ENCODE data around the gene SAP130. TPM values are rescaled to one million over a fixed set of nuclear protein-coding genes. Genes with fewer than 3 reads are reported as not detected.

Gene SAP130
- total RNA-seq, 1 experiment from 2014 or later = 18.8 TPM

- ChIA-PET CTCF (no interaction called here), POLR2A (no interaction called here)
- BruUV-seq (replicated peaks) = no TSS peak
- no peak overlapping the region for H3K4me3 Mint-ChIP-seq (ENCODE audit: unreplicated experiment)
- DNase-seq (ENCODE audit: unreplicated experiment) = no peak
- no peak overlapping the region for H3K27ac Mint-ChIP-seq (ENCODE audit: low read depth, unreplicated experiment)
- H3K9me3 Mint-ChIP-seq (ENCODE audit: unreplicated experiment) = no peaks in the 10 kb centered on the region
- H3K4me1 Mint-ChIP-seq (ENCODE audit: insufficient read depth, unreplicated experiment) = no peaks in the 10 kb centered on the region
- intact Hi-C loops (cut with micrococcal nuclease) = no loop called here
- TF ChIP-seq CTCF (IDR thresholded peaks at IDR 0.05; ENCODE audit: unreplicated experiment) = no peak
- H3K27me3 Mint-ChIP-seq (ENCODE audit: insufficient read depth, unreplicated experiment) = no peaks in the 10 kb centered on the region
- H3K36me3 Mint-ChIP-seq (ENCODE audit: insufficient read depth, unreplicated experiment) = peaks cover 72% of the 10 kb centered on the region
Observed at GRCh38 chr2:127943186-127943585, 84.7 kb downstream of the SAP130 start.

GRCh38 chr2:127942002-127942401, 85.9 kb downstream of the SAP130 start:
- no TSS peak for BruUV-seq (replicated peaks)
- intact Hi-C loops (cut with micrococcal nuclease) = no loop called here
- peak overlapping the region; percentile 4 for H3K27ac Mint-ChIP-seq (ENCODE audit: low read depth, unreplicated experiment)
- ChIA-PET CTCF (no interaction called here), POLR2A (no interaction called here)
- H3K36me3 Mint-ChIP-seq (ENCODE audit: insufficient read depth, unreplicated experiment) = peaks cover 61% of the 10 kb centered on the region
- DNase-seq (ENCODE audit: unreplicated experiment) = no peak
- no peak for TF ChIP-seq CTCF (IDR thresholded peaks at IDR 0.05; ENCODE audit: unreplicated experiment)
- no peaks in the 10 kb centered on the region for H3K9me3 Mint-ChIP-seq (ENCODE audit: unreplicated experiment)
- no peaks in the 10 kb centered on the region for H3K4me1 Mint-ChIP-seq (ENCODE audit: insufficient read depth, unreplicated experiment)
- no peak overlapping the region for H3K4me3 Mint-ChIP-seq (ENCODE audit: unreplicated experiment)
- H3K27me3 Mint-ChIP-seq (ENCODE audit: insufficient read depth, unreplicated experiment) = no peaks in the 10 kb centered on the region

GRCh38 chr2:127941461-127941860, 86.4 kb downstream of the SAP130 start:
- ChIA-PET POLR2A (no interaction called here), CTCF (interaction anchor here (0.7 kb wide), 1 partner anchor 192 kb away, joined by 3 read pairs; no protein-coding TSS in a partner anchor)
- BruUV-seq (replicated peaks) = TSS peak; percentile 54
- TF ChIP-seq CTCF (IDR thresholded peaks at IDR 0.05; ENCODE audit: unreplicated experiment) = no peak
- H3K36me3 Mint-ChIP-seq (ENCODE audit: insufficient read depth, unreplicated experiment) = peaks cover 56% of the 10 kb centered on the region
- intact Hi-C loops (cut with micrococcal nuclease) = no loop called here
- no peaks in the 10 kb centered on the region for H3K9me3 Mint-ChIP-seq (ENCODE audit: unreplicated experiment)
- H3K27ac Mint-ChIP-seq (ENCODE audit: low read depth, unreplicated experiment) = no peak overlapping the region
- H3K4me1 Mint-ChIP-seq (ENCODE audit: insufficient read depth, unreplicated experiment) = no peaks in the 10 kb centered on the region
- DNase-seq (ENCODE audit: unreplicated experiment) = no peak
- H3K4me3 Mint-ChIP-seq (ENCODE audit: unreplicated experiment) = no peak overlapping the region
- no peaks in the 10 kb centered on the region for H3K27me3 Mint-ChIP-seq (ENCODE audit: insufficient read depth, unreplicated experiment)

- POLR2A ChIA-PET = no interaction called here
- CTCF ChIA-PET = interaction anchor here (0.7 kb wide), 1 partner anchor 193 kb away, joined by 3 read pairs; no protein-coding TSS in a partner anchor
- Mint-ChIP-seq H3K27me3 (ENCODE audit: insufficient read depth, unreplicated experiment) (no peaks in the 10 kb centered on the region), H3K27ac (ENCODE audit: low read depth, unreplicated experiment) (no peak overlapping the region), H3K4me3 (ENCODE audit: unreplicated experiment) (no peak overlapping the region), H3K9me3 (ENCODE audit: unreplicated experiment) (no peaks in the 10 kb centered on the region), H3K4me1 (ENCODE audit: insufficient read depth, unreplicated experiment) (no peaks in the 10 kb centered on the region), H3K36me3 (ENCODE audit: insufficient read depth, unreplicated experiment) (peaks cover 47% of the 10 kb centered on the region)
- BruUV-seq (replicated peaks) = no TSS peak
- intact Hi-C loops (cut with micrococcal nuclease) = no loop called here
- TF ChIP-seq CTCF (IDR thresholded peaks at IDR 0.05; ENCODE audit: unreplicated experiment) = no peak
- DNase-seq (ENCODE audit: unreplicated experiment) = no peak
Observed at GRCh38 chr2:127940641-127941040, 87.2 kb downstream of the SAP130 start.

All from MCF 10A (cell line).